Suppressor macrophage (primary cell): Measurements from ENCODE around the gene ADORA1.

Experiments used
- DNase-seq, 4 experiments: peaks; one replicate each; pipeline ENCODE4 v3.0.0-alpha.2; 2020 to 2022

Gene ADORA1

GRCh38 chr1:203161175-203161574 is 33.6 kb downstream of the ADORA1 start:
- DNase-seq: no peak

DNA sequence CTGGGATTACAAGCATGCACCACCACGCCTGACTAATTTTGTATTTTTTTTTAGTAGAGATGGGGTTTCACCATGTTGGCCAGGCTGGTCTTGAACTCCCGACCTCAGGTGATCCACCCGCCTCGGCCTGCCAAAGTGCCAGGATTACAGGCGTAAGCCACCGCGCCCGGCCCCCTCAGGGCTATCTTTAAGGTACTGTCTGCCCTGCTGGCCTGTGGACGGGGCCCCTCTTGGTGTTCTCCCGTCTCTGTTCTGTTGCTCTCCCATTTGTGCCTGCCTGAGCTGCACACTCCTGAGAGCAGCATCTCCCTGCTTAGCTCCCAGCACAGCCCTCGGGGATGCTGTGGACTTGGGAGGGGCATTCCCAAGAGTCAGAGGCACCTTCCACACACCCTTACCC is 34.2 kb downstream of the ADORA1 start:
- DNase-seq: no peak

- DNase-seq: peak; percentile 39 to 69 (median 61)
These were observed 34.9 kb downstream of the ADORA1 start for GRCh38 chr1:203162403-203162802.

- DNase-seq: peak; percentile 46 to 76 (median 74)
These were observed 36.5 kb downstream of the ADORA1 start for GRCh38 chr1:203163891-203164635.

DNA sequence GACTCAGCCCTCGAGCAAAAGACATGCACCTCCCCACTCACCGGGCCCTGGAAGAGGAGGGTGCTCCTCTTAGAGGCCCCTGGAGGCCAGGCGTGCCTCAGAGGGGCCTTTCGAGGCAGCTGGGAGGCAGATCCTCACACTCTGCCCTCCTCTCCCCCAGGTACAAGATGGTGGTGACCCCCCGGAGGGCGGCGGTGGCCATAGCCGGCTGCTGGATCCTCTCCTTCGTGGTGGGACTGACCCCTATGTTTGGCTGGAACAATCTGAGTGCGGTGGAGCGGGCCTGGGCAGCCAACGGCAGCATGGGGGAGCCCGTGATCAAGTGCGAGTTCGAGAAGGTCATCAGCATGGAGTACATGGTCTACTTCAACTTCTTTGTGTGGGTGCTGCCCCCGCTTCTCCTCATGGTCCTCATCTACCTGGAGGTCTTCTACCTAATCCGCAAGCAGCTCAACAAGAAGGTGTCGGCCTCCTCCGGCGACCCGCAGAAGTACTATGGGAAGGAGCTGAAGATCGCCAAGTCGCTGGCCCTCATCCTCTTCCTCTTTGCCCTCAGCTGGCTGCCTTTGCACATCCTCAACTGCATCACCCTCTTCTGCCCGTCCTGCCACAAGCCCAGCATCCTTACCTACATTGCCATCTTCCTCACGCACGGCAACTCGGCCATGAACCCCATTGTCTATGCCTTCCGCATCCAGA is 37.7 kb downstream of the ADORA1 start:
- no peak for DNase-seq

DNA sequence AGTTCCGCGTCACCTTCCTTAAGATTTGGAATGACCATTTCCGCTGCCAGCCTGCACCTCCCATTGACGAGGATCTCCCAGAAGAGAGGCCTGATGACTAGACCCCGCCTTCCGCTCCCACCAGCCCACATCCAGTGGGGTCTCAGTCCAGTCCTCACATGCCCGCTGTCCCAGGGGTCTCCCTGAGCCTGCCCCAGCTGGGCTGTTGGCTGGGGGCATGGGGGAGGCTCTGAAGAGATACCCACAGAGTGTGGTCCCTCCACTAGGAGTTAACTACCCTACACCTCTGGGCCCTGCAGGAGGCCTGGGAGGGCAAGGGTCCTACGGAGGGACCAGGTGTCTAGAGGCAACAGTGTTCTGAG is 38.3 kb downstream of the ADORA1 start:
- no peak for DNase-seq

DNA sequence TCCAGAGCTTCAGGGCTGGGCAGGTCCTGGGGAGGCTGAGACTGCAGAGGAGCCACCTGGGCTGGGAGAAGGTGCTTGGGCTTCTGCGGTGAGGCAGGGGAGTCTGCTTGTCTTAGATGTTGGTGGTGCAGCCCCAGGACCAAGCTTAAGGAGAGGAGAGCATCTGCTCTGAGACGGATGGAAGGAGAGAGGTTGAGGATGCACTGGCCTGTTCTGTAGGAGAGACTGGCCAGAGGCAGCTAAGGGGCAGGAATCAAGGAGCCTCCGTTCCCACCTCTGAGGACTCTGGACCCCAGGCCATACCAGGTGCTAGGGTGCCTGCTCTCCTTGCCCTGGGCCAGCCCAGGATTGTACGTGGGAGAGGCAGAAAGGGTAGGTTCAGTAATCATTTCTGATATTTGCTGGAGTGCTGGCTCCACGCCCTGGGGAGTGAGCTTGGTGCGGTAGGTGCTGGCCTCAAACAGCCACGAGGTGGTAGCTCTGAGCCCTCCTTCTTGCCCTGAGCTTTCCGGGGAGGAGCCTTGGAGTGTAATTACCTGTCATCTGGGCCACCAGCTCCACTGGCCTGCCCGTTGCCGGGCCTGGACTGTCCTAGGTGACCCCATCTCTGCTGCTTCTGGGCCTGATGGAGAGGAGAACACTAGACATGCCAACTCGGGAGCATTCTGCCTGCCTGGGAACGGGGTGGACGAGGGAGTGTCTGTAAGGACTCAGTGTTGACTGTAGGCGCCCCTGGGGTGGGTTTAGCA is 38.8 kb downstream of the ADORA1 start:
- peak in 2 of 4 experiments; percentile 31 to 39 for DNase-seq

DNA sequence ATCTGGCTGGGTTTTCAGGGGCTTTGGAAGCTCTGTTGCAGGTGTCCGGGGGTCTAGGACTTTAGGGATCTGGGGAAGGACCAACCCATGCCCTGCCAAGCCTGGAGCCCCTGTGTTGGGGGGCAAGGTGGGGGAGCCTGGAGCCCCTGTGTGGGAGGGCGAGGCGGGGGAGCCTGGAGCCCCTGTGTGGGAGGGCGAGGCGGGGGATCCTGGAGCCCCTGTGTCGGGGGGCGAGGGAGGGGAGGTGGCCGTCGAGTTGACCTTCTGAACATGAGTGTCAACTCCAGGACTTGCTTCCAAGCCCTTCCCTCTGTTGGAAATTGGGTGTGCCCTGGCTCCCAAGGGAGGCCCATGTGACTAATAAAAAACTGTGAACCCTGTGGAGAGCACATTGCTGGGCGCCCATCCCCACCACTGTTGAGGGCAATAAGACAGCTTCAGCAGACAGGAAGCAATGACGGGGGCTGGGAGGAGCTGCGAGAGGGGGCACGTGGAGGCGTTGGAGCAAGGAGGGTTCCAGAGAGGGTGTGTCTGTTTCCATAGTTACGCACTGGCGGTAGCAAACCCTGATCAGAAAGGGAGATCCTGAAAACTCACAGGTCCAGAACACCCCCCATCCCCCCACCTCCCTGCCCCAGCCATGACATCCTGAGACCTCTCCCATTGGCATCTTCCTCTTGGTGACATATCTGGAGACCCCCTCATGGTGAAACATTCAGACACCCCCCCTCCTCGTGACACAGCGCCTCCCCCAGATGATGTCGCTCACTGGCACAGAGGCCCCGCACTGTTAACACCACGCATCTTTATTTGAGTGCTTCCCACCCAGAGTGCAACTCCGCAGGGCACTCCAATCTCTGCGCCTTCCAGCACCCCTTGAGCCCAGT is 39.7 kb downstream of the ADORA1 start:
- no peak for DNase-seq

GRCh38 chr1:203167913-203168200 is 40.3 kb downstream of the ADORA1 start:
- DNase-seq: no peak

DNA sequence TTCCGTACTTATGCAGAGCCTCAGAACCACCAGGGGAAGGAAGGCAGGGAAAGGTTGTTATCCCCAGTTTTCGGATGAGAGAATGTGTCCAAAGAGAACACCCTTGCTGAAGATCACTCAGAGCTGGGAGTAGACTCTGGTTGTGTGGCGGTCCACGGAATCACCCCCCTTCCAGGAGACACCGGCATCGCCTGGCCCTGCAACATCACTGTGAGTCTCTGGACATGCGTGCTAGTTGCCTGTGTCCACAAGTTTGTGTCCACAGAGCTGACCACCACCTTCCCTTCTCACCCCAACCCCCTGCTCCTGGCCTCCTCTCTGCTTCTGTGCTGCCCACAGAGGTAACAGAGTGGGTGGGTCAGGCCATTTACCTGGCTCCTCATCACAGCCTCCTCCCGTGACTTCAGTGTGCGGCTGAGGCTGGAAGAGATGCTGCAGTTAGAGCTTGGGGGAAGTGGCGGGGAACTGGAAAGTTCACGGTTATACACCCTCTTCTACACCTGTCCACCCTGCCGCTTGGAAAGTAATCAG is 40.8 kb downstream of the ADORA1 start:
- no peak for DNase-seq

GRCh38 chr1:203168991-203169390 is 41.5 kb downstream of the ADORA1 start:
- no peak for DNase-seq

- no peak for DNase-seq
These were observed 42.4 kb downstream of the ADORA1 start for GRCh38 chr1:203169770-203170520.

- no peak for DNase-seq
These were observed 43.3 kb downstream of the ADORA1 start for GRCh38 chr1:203170625-203171330.

GRCh38 chr1:203171341-203172183 is 44.0 kb downstream of the ADORA1 start:
- no peak for DNase-seq

DNA sequence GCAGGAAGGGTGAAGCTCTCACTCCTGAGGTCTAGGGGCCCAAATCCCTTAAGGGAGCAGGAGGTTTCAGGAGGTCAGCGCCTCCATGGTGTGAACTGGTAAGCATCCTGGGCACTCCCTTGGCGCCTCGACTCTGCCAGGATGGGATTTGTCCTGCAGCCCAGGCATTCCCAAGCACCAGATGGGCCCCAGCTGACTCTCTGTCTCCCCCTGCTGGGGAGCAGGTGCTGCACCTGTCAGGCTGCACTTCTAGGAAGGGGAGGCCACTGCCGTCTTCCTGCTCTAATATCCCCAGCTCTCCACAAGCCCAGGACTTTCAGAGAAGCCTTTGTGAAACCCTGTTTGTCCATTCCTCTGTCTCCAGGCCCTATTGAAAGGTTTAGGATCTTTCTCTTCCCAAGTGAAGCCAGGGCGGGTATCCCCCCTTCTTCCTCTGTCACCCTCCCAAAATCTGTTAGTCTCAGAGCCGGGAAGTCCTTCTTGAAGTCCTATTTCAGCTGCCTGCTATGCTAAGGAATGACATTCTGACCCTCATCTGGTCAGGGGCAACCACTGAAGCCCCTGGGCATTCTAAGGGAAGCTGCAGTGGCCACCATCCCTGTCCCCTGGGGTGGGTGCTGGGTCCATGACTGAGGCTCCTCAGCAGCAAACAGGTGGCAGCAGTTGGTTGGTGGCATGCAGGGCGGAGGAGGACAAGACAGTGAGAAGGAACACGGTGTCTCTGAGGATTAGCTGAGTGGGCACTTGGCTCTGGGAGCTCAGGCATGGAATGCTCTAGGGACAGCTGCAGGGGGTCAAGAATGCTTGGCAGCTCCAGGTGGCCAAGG is 44.9 kb downstream of the ADORA1 start:
- DNase-seq: peak; percentile 69 to 87 (median 78)

DNA sequence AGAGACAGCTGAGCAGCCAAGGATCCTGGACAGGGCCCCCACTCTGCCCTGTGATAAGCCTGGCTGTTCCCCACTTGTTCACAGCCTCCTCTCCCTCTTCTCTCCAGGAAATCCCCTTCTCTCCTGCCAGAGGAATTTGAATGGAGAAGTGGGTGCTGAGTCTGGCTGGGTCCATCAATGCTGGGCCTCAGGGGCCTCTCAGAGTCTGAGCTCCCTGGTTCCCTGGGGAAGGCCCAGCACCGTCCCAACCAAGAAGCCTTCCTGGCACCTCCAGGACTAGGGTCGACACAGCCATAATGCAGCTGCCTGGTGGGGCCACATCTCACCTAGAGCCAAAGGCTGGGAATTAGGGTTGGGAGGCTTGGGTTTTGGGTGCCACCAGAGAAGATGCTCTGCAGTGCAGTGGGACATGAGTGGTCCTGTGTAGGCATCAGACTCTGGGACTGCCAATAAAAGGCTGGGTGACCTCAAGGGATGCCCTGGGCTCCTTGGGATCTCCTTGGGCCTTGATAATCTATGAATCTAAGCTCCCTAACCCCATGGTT is 45.6 kb downstream of the ADORA1 start:
- peak in 1 of 4 experiments; percentile 27 for DNase-seq

DNA sequence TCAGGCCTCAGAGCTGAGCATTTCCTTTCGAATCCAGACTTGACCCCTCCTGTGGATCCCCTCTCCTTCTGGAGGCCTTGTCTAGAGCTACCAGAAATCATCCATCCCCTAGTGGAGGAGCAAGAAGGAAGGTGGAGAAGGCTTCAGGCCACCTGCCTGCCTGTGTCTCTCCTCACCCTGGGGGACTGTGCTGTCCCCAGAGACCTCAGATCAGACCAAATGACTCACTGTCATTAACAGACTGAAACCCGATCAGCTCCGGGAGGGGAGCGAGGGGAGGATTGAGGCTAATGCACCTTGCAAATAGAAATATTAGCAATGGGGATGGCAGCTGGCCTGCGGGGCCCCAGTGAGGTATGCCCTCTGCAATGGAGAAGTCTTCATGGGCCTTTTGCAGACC is 46.0 kb downstream of the ADORA1 start:
- DNase-seq: no peak

GRCh38 chr1:203174324-203174985 is 46.9 kb downstream of the ADORA1 start:
- DNase-seq: no peak
